Nephron (organoid): ENCODE results near the gene GRIA4.
"Not testable (repeated sequence)": the region's sequence is repeated elsewhere in the genome, so short reads cannot be mapped to it uniquely, and the experiment has no call there.

Source experiments
- H3K27ac Mint-ChIP-seq, 3 experiments: 2 replicates each; pipeline ENCODE4 v1.8.0; 2020; ENCODE audit warnings: mixed read lengths in 3 of 3, mild to moderate bottlenecking in 2 of 3, moderate library complexity in 1 of 3
- H3K27me3 Mint-ChIP-seq: 2 replicates; pipeline ENCODE4 v1.8.0; 2021; ENCODE audit warnings: low read depth, mild to moderate bottlenecking, moderate library complexity, mixed read lengths
- H3K36me3 Mint-ChIP-seq: 2 replicates; pipeline ENCODE4 v1.8.0; 2020; ENCODE audit warnings: low read depth, mixed read lengths
- H3K4me1 Mint-ChIP-seq: 2 replicates; pipeline ENCODE4 v1.8.0; 2020; ENCODE audit warnings: mixed read lengths
- H3K4me3 Mint-ChIP-seq, 3 experiments: 2 replicates each; pipeline ENCODE4 v1.8.0; 2020; ENCODE audit warnings: mild to moderate bottlenecking in 3 of 3, mixed read lengths in 3 of 3, moderate library complexity in 2 of 3
- H3K9me3 Mint-ChIP-seq: 2 replicates; pipeline ENCODE4 v1.8.0; 2020; ENCODE audit warnings: mixed read lengths
- TF ChIP-seq, protein P1 (sequence below), 3 experiments: fragments of 200-600 bp; sonication (generic); IDR thresholded peaks; one replicate each; pipeline ENCODE4 v1.5.0; 2021; ENCODE audit warnings: antibody characterized with exemption in 3 of 3; ENCODE audit not compliant: unreplicated experiment in 3 of 3

GRIA4 gene

DNA sequence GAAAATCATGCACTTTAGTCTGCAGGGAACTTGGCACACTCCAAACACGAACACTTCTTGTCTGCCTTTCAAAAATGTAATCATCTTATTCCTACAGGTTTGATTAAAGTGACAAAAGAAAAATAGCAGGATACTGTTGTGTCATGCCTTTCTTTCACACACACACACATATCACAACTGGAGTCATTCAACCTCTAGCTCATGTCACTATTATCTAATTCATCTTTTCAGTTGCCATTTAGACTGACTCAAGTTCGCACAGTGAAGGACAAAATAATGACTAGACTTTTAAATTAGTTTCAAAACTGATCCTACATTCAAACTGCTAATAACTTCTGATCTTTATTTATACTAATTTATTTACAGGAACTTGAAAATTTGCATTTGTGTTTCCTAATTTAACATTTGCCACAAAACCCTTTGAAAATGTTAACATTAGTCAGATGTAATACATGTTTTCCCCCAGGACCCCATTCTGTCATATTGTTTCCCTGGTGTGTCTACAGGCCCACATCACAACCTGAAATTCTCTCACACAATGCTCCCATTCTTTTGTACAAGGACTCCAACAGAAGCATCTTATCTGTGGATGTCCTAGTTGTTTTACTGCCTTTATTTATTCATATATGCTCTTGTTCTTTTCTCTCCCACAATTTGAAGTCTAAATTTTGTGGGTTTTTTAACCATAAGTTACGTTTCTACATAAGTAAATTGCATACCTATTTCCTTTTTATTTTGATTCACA, 171.1 kb downstream of the GRIA4 start:
- TF ChIP-seq, protein P1, sequence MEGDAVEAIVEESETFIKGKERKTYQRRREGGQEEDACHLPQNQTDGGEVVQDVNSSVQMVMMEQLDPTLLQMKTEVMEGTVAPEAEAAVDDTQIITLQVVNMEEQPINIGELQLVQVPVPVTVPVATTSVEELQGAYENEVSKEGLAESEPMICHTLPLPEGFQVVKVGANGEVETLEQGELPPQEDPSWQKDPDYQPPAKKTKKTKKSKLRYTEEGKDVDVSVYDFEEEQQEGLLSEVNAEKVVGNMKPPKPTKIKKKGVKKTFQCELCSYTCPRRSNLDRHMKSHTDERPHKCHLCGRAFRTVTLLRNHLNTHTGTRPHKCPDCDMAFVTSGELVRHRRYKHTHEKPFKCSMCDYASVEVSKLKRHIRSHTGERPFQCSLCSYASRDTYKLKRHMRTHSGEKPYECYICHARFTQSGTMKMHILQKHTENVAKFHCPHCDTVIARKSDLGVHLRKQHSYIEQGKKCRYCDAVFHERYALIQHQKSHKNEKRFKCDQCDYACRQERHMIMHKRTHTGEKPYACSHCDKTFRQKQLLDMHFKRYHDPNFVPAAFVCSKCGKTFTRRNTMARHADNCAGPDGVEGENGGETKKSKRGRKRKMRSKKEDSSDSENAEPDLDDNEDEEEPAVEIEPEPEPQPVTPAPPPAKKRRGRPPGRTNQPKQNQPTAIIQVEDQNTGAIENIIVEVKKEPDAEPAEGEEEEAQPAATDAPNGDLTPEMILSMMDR (IDR thresholded peaks at IDR 0.05; ENCODE audit: unreplicated experiment in 3 of 3): no peak
- Mint-ChIP-seq H3K27ac (no peak overlapping the region), H3K4me1 (no peaks in the 10 kb centered on the region), H3K36me3 (no peaks in the 10 kb centered on the region), H3K27me3 (no peaks in the 10 kb centered on the region), H3K9me3 (no peaks in the 10 kb centered on the region), H3K4me3 (no peak overlapping the region)

DNA sequence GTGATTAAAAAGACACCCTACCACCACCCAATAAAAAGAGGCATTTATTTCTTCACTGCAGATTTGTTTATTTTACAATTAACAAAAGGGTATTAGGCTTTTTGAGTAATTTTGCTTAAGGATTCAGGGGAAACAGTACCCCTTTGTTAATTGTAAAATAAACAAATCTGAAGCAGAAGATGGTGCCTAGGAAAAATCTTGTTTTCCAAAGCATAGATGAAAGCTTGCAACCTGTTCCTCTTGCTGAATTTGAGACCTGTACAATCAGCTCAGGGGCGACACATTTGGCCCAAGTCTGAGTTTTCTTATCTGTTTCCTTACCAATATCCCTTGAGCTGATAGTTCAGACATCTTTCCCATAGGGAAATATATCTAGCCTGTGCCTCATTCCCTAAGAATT, 171.9 kb downstream of the GRIA4 start:
- Mint-ChIP-seq H3K4me1 (no peaks in the 10 kb centered on the region), H3K27ac (no peak overlapping the region), H3K9me3 (no peaks in the 10 kb centered on the region), H3K4me3 (no peak overlapping the region), H3K36me3 (no peaks in the 10 kb centered on the region), H3K27me3 (no peaks in the 10 kb centered on the region)
- TF ChIP-seq, protein P1 (IDR thresholded peaks at IDR 0.05; ENCODE audit: unreplicated experiment in 3 of 3): no peak

DNA sequence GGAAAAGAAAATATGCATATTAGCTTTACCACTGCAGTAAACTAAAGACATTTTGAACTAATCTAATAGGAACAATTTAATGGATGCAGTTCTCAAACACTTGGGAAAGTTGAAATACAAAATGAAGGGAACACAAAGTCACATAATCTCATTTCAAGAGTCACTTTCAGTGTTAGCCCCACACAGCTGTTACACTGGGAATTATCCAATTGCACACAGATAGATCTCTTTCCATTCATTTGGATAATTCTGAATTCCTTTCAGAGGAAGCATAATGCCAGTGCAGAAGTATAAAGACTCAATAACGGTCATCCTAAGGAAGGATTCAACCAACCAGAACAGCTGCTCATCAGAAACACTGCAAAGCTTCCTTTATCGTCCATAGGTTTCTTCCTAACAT, 173.3 kb downstream of the GRIA4 start:
- H3K36me3 Mint-ChIP-seq: no peaks in the 10 kb centered on the region
- no peaks in the 10 kb centered on the region for H3K9me3 Mint-ChIP-seq
- no peaks in the 10 kb centered on the region for H3K4me1 Mint-ChIP-seq
- H3K4me3 Mint-ChIP-seq: no peak overlapping the region
- no peaks in the 10 kb centered on the region for H3K27me3 Mint-ChIP-seq
- TF ChIP-seq, protein P1 (IDR thresholded peaks at IDR 0.05; ENCODE audit: unreplicated experiment in 3 of 3): no peak
- peak overlapping the region in 1 of 3 experiments; percentile 42 for H3K27ac Mint-ChIP-seq

DNA sequence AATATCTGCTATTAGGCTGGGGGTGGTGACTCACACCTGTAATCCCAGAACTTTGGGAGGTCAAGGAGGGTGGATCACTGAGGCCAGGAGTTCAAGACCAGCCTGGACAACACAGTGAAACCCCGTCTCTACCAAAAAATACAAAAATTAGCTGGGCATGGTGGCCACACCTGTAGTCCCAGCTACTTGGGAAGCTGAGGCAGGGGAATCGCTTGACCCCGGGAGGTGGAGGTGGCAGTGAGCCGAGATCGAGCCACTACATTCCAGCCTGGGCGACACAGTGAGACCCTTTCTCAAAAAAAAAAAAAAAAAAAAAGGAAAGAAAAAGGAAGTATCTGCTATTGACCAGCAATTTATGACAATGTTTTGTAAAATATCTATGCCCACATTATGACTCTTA, 176.0 kb downstream of the GRIA4 start:
- H3K4me3 Mint-ChIP-seq, H3K36me3 Mint-ChIP-seq, H3K9me3 Mint-ChIP-seq, H3K27ac Mint-ChIP-seq, H3K4me1 Mint-ChIP-seq, H3K27me3 Mint-ChIP-seq: not testable (repeated sequence)

DNA sequence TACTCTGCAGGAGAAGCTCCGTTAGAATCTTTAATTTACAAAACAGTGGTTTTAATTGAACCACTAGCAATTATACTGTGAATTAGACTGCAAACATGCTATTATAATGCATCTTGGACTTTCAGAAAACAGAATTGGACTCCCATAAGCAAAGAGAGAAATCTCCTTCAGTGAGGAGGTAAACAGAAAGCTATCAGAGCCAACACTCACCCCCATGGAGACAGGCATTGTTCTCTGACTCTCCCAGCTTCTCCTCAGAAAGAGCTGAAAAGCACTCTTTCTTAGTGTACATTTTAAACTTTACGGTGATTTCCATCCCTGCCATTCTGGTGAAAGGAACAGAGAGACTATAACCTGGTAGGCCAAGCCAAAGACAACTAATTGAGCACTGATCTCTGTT, 176.9 kb downstream of the GRIA4 start:
- TF ChIP-seq, protein P1 (IDR thresholded peaks at IDR 0.05; ENCODE audit: unreplicated experiment in 3 of 3): no peak
- no peak overlapping the region for H3K4me3 Mint-ChIP-seq

DNA sequence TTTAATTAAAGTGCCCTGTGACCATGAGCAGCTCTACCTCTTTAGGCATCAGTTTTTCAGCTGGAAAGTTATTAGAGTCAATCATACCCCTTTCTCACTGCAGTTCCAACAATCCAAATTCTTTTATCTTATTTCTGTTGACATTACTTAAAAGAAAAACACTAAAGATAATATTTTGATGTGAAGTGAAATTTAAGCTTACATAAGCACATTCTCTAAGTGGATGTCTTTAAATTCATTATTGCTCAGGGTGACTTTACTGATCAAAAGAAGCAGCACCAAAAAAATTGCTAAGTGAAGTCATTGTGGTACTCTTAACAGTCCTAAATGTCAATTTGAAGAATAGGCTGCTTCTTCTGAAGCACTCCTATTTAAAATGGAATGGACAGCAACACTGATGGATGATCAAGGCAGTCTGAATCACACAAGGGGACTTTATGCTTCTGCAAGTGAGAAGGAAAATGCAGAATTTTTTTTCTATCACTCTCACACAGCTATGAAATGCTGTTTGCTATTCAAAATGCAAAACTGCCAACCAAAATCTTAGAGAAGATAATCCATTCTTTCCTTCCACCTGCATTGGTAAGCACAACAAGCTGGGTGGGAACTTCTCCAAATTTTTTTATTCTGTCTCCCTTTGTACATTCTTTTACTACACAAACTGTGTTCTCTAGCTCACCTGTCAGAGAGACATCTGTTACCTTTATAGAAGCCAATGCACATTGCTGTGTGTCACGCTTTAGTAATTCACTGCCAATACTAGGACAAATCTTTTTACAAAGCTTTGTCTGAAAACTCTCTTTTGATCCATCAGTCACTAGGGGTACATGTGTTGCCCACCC, 179.9 kb downstream of the GRIA4 start:
- Mint-ChIP-seq H3K27me3 (no peaks in the 10 kb centered on the region), H3K36me3 (no peaks in the 10 kb centered on the region), H3K27ac (no peak overlapping the region), H3K9me3 (no peaks in the 10 kb centered on the region), H3K4me3 (no peak overlapping the region), H3K4me1 (no peaks in the 10 kb centered on the region)
- TF ChIP-seq, protein P1 (IDR thresholded peaks at IDR 0.05; ENCODE audit: unreplicated experiment in 3 of 3): no peak

More for the DNA sequence above, 176.9 kb downstream of the GRIA4 start:
- H3K9me3 Mint-ChIP-seq: no peaks in the 10 kb centered on the region
- no peak overlapping the region for H3K27ac Mint-ChIP-seq
- no peaks in the 10 kb centered on the region for H3K36me3 Mint-ChIP-seq
- no peaks in the 10 kb centered on the region for H3K4me1 Mint-ChIP-seq
- no peaks in the 10 kb centered on the region for H3K27me3 Mint-ChIP-seq
